DMS114 treated with DMSO at 0.1 percent for 48 hours (cell line): ENCODE measurements around the gene MIEF1.
"Not testable (repeated sequence)": the region's sequence is repeated elsewhere in the genome, so short reads cannot be mapped to it uniquely, and the experiment has no call there.

Source experiments
- DNase-seq: peaks from one replicate; lab custom pipeline; 2025; ENCODE audit not compliant: unreplicated experiment; lab: John Stamatoyannopoulos, UW

Gene MIEF1

DNA sequence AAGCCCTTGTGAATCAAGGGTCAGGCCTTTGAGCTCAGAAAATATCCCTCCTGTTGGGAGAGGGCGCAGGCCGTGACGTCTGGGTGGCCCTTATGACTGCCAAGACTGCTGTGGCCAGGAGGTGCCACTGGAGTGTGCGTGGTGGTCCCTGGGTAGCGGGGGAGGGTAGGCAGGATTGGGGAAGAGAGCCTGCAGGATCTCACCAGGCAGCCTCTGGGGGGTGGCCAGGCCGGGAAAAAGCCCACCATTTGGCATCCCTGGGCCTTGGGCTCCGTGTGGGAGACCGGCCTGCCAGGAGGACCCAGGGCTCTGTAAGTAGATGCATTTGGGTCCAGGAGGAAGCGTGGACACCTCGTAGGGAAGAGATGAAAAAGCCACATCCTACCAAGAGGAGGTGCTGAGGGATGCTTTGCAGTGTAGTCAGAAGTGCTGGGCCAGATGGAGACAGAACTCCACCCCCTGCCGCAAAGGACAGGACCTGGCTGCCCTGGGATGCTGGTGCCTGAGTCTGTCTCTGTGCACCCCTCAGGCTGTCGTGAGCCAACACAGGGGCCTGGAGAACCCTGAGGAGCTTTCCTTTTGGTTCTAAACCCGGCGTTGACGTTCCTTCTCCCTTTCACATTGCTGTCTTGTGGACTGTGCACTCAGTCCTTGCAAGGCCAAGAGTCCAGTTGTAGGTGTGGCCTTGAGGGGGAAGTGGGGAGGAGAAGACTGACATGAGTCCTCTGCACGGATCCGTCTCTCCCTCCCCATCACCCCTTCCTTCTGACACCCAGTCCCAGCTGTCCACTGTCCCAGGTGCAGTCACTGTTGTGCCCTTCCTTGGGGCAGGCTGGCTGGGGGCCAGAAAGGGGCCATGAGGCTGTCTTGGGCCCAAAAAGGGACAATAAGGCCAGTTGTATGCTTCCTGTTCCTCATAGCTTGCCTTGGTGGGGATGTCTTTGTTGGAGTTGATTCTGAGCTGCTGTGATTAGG, 12.7 kb upstream of the MIEF1 start:
- DNase-seq = no peak

DNA sequence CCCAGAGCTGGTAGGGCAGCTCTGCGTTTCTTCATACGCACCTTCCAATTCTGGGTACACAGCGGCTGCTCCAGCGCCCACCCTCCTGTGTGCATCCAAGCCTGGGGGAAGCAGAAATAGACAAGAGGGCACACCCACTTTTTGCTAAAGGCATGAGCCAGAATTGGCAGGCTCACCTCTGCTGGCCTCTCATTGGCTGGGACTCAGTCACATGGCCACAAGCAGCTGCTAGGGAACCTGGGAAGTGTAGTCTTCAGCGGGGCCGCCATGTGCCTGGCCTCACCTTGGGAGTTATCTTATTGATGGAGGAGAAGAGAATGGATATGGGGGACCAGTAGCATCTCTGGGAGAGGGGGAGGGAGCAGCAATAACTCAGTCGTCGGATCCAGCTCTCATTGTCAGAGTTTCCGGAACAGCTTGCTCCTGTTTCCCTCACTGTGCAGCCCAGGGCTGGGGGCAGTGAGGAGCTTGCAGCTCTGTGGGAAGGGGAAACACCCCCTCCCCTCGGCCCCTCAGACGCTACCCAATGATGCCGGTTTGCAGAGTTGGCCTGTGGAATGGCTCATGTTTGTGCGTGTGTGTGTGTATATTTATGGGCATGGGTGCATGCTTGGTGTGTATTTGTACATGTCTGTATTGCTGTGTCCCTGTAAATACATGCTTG, 11.8 kb upstream of the MIEF1 start:
- peak; percentile 37 for DNase-seq

GRCh38 chr22:39490966-39491680, 11.0 kb upstream of the MIEF1 start:
- DNase-seq = no peak

DNA sequence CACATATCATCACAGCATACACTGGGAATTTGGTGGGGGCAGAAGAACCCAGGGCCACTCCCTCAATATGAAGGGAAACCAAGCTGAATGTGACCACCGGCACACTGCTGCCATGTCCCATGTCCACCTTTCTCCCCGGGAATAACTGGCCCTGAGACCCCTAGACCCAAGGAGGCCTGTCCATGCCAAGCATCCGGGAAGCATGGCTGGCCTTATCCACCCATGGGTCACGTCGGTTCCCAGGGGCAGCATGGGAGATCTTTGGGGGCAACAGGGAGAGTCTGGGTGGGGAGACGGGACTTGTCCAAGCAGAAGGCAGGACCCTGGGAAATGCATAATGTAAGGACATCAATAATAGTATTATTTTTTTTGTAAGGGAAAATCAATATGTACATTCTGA, 10.4 kb upstream of the MIEF1 start:
- DNase-seq = no peak

DNA sequence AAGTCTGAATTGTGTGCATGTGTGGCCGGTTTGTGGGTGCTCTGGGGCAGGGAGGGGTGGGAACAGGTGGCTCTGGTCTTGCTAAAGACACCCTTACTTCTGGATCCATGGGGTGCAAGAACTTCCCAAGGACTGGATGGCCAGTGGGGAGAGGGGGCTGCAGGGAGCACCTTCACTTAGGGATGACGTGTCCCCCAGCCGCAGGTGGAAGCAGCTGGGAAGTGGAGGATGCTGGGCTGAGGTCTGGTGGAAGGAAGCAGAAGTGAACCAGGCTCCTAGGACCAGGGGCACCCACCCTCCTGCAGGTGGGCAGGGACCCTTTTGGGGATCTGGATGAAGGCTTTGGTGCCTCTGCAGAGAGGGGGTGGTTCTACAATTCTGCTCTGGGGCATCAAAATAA, 9.9 kb upstream of the MIEF1 start:
- no peak for DNase-seq

GRCh38 chr22:39493759-39494158, 8.3 kb upstream of the MIEF1 start:
- no peak for DNase-seq

GRCh38 chr22:39494471-39495120, 7.5 kb upstream of the MIEF1 start:
- DNase-seq = no peak

GRCh38 chr22:39496131-39496838, 5.8 kb upstream of the MIEF1 start:
- peak; percentile 52 for DNase-seq

DNA sequence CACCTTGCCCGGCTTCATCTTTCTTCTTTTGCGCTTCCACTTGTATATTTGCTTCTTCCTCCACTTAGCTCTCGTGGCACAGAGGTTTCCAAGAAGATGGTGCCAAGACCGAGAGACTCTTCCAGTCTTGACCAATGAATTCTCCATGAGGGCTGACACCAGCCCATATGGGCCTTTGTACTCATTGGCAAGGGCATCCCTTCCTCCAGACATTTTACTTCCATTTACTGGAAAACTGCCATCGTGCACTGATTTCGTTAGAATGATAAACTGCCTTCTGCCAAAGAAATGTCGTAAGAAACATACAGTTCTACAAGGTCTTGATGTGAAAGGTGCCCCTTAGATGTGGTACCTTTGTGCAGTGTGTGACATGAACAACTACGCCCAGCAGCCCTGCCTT, 4.7 kb upstream of the MIEF1 start:
- no peak for DNase-seq

DNA sequence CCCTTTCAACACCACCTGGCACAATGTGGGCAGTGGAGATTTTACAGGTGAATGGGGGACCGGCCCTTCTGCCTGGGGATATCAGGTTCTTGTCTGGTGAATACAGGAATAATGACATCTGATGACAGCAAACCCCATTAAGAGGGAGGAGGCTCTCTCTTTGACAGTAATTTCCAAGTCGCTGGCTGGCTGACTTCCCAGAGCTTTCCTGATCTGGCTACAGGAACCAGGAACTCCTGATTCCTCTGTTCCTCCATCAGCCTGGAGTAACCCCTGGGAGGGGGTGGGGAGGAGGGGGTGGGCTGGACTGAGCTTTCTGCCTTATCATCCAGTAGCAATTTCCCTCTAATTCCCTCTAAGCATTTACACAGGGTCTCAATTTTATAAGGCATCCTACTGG, 3.7 kb upstream of the MIEF1 start:
- DNase-seq = no peak

DNA sequence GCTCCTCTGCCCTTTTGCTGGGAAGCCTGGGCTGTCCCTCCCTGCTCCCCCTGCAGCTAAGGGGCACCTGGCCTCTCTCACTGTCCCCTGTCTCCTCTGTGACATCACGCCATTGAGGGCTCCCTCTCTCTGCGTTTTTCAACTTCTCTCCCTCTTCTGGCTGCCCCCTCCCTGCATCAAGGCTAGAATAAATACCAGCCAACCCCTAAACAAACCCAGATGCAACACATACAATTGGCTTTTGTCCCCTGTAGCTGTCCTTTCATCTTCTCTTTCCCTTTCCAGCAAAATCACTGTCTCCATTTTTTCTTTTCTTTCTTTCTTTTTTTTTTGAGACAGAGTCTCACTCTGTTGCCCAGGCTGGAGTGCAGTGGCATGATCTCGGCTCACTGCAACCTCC, 3.3 kb upstream of the MIEF1 start:
- no peak for DNase-seq

GRCh38 chr22:39500101-39500500, 2.0 kb upstream of the MIEF1 start:
- DNase-seq = no peak

- DNase-seq = no peak
These were observed 414 bp upstream of the MIEF1 start for GRCh38 chr22:39501644-39502108.

DNA sequence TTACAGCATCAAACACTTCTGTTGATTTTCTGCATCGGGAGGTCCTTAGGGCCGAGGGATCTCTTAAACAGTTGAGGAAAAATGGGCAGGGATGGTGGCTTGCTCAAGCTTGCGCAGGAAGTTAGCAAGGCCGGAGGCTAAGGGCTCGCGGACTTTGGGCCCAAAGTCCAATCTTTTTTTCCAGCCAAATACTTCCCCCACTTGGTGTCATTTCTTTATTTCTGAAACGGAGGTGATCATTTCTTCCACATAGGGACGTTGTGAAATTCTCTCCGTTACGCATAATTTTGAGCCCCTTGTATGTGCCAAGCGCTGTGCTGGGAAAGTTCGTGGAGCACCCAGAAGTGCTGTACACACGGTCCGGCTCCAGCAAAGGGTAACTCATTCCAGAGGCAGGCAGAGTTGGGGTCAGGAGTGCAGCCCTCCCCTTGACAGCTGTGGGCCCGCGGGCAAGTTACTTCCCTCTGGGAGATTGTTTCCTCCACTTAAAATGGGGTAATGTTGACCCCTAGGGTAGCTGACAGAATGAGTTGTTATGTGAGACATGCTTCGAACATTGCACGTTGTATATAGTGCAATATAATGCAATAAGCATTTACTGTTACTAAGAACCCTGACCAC, 809 bp downstream of the MIEF1 start:
- no peak for DNase-seq

DNA sequence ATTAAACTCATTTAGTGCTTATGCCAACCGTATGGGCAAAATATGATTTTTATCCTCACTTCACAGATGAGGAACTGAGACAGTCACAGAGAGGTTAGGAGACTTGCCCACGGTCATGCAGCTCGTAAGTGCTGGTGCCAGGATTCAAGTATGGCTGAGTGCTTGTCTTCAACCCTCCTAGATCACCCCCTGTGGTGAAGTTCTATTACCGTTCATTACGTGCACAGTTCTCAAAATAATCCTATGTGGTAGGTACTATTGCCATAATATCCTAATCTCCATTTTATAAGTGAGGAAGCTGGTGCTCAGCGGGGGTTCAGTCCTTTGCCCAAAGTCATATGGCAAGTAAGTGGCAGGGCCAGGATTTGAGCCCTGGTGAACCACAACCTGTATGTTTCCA, 1.5 kb downstream of the MIEF1 start:
- no peak for DNase-seq

DNA sequence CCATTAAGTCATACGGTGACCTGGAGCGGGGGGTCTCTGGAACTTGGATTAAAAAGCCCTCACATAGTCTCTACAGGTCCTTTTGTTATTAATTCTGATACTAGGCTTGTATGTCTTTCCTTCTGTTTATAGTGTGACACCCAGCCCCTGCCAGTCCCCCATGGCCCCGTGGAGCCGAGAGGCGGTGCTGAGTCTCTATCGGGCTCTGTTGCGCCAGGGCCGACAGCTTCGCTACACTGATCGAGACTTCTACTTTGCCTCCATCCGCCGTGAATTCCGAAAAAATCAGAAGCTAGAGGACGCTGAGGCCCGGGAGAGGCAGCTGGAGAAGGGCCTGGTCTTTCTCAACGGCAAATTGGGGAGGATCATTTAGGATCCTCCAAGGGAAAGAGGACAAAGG, 2.0 kb downstream of the MIEF1 start:
- DNase-seq = no peak

GRCh38 chr22:39507021-39507420, 4.9 kb downstream of the MIEF1 start:
- DNase-seq = not testable (repeated sequence)

GRCh38 chr22:39508393-39508792, 6.3 kb downstream of the MIEF1 start:
- DNase-seq = no peak

- DNase-seq = no peak
These were observed 8.5 kb downstream of the MIEF1 start for GRCh38 chr22:39510529-39511149.

GRCh38 chr22:39511226-39511625, 9.1 kb downstream of the MIEF1 start:
- no peak for DNase-seq
